HCT116 (cell line): Measurements from ENCODE around the gene SLC22A23. TPM values are rescaled to one million over a fixed set of nuclear protein-coding genes. Genes with fewer than 3 reads are reported as not detected.
A peak's percentile ranks its signal among the peaks of the same experiment; 100 is the strongest.

Experiments used
- ATAC-seq: fragments of 200-7000 bp; cut with Tn5 transposase; 2 replicates; pipeline ENCODE4 v1.9.1; 2020; ENCODE audit warnings: mild to moderate bottlenecking, moderate library complexity
- BruUV-seq: library from RNA; stranded (reverse); fragments of 400-500 nt; replicated peaks from 2 replicates; lab custom pipeline; 2021; lab: Mats Ljungman, UMichigan
- CTCF ChIA-PET: fragments of 300-600 bp; sonication (Branson Sonifier 250); formaldehyde crosslinking; loops from one replicate; lab custom pipeline; 2021; ENCODE audit warnings: antibody characterized with exemption; lab: Charles Lee
- POLR2A ChIA-PET: fragments of 300-600, 350-600 bp; sonication (Branson Sonifier 250); formaldehyde crosslinking; loops from one replicate; lab custom pipeline; 2021; ENCODE audit warnings: antibody characterized with exemption; lab: Charles Lee
- RAD21 ChIA-PET, 2 experiments: fragments of 300-600 bp; sonication (Branson Sonifier 250); formaldehyde crosslinking; loops; one replicate each; lab custom pipeline; 2023; ENCODE audit warnings: low total read pairs in 2 of 2; ENCODE audit not compliant: uncharacterized antibody in 2 of 2, unreplicated experiment in 2 of 2, low non-redundant PET in 1 of 2; lab: Charles Lee
- DNase-seq: peaks from one replicate; pipeline ENCODE4 v3.0.0-alpha.2; 2010; ENCODE audit warnings: low read depth, low spot score
- H2AFZ ChIP-seq: fragments of 200-600 bp; shearing (Covaris generic), sonication (generic); 2 replicates; pipeline ENCODE4 v1.6.1; 2017; ENCODE audit warnings: low read depth, mixed run types, mixed read lengths, antibody characterized with exemption, low read length; ENCODE audit not compliant: poor library complexity, severe bottlenecking
- H3K27ac ChIP-seq: 2 replicates; pipeline ENCODE4 v1.5.1; 2012; ENCODE audit warnings: low read depth, low read length
- H3K27me3 ChIP-seq: fragments of 200-600 bp; sonication (generic); 2 replicates; pipeline ENCODE4 v1.6.1; 2016; ENCODE audit warnings: mixed run types, low read length, mixed read lengths; ENCODE audit not compliant: insufficient read depth
- H3K36me3 ChIP-seq, 2 experiments: fragments of 200-500 bp in 1 of 2; fragments of 200-600 bp in 1 of 2; sonication (Bioruptor generic) in 1 of 2; sonication (generic) in 1 of 2; 2 replicates each; pipeline versions ENCODE4 v1.5.1 to v1.6.1; 2014 to 2016; ENCODE audit warnings: low read length in 2 of 2, inconsistent platforms in 1 of 2, mixed read lengths in 1 of 2, mixed run types in 1 of 2; ENCODE audit not compliant: insufficient read depth in 2 of 2, control insufficient read depth in 1 of 2
- H3K4me1 ChIP-seq, 2 experiments: fragments of 200-600 bp in 1 of 2; sonication (generic) in 1 of 2; 2 replicates each; pipeline versions ENCODE4 v1.5.1 to v1.6.1; 2012 to 2017; ENCODE audit warnings: low read length in 2 of 2, inconsistent platforms in 1 of 2, mild to moderate bottlenecking in 1 of 2, mixed read lengths in 1 of 2, mixed run types in 1 of 2, moderate library complexity in 1 of 2; ENCODE audit not compliant: insufficient read depth in 2 of 2, control insufficient read depth in 1 of 2
- H3K4me2 ChIP-seq: fragments of 200-600 bp; sonication (generic); 2 replicates; pipeline ENCODE4 v1.6.1; 2017; ENCODE audit warnings: mixed run types, low read length, mixed read lengths
- H3K4me3 ChIP-seq, 2 experiments: fragments of 200-600 bp in 1 of 2; sonication (generic) in 1 of 2; replicated peaks in 1 of 2; 2 replicates each; pipeline ENCODE4 v1.5.1; 2011 to 2016; ENCODE audit warnings: low read length in 2 of 2, control low read depth in 1 of 2, low read depth in 1 of 2, mild to moderate bottlenecking in 1 of 2, mixed read lengths in 1 of 2, mixed run types in 1 of 2
- H3K79me2 ChIP-seq: fragments of 200-600 bp; sonication (generic); 2 replicates; pipeline ENCODE4 v1.6.1; 2017; ENCODE audit warnings: mild to moderate bottlenecking, mixed run types, low read length, moderate library complexity, mixed read lengths; ENCODE audit not compliant: insufficient read depth
- H3K9ac ChIP-seq: fragments of 200-600 bp; sonication (generic); 2 replicates; pipeline ENCODE4 v1.6.1; 2016; ENCODE audit warnings: low read length, mixed read lengths
- H3K9me2 ChIP-seq: fragments of 200-600 bp; sonication (generic), shearing (Covaris generic); 2 replicates; pipeline ENCODE4 v1.6.1; 2017; ENCODE audit warnings: mixed run types, mild to moderate bottlenecking, moderate library complexity; ENCODE audit not compliant: insufficient read depth
- H3K9me3 ChIP-seq, 2 experiments: fragments of 200-500 bp in 1 of 2; fragments of 200-600 bp in 1 of 2; sonication (Bioruptor generic) in 1 of 2; sonication (generic) in 1 of 2; 2 replicates each; pipeline ENCODE4 v1.6.1; 2014 to 2017; ENCODE audit warnings: low read length in 2 of 2, mixed read lengths in 2 of 2, inconsistent platforms in 1 of 2, low read depth in 1 of 2, mild to moderate bottlenecking in 1 of 2, mixed run types in 1 of 2, moderate library complexity in 1 of 2; ENCODE audit not compliant: control insufficient read depth in 1 of 2, insufficient read depth in 1 of 2
- H4K20me1 ChIP-seq: fragments of 200-600 bp; sonication (generic), shearing (Covaris generic); 2 replicates; pipeline ENCODE4 v1.6.1; 2017; ENCODE audit warnings: mixed run types, mild to moderate bottlenecking, moderate library complexity; ENCODE audit not compliant: insufficient read depth
- SRF ChIP-seq: IDR thresholded peaks from 2 replicates; pipeline ENCODE4 v1.6.1; 2012; ENCODE audit warnings: low read depth
- YY1 ChIP-seq: IDR thresholded peaks from 2 replicates; pipeline ENCODE4 v1.6.1; 2011; ENCODE audit warnings: low read length, low read depth, moderate library complexity, mild to moderate bottlenecking; ENCODE audit not compliant: insufficient replicate concordance; ENCODE audit errors: extremely low read depth
- ZBTB33 ChIP-seq: IDR thresholded peaks from 2 replicates; pipeline ENCODE4 v1.6.1; 2011; ENCODE audit warnings: mild to moderate bottlenecking, low read length, moderate library complexity; ENCODE audit not compliant: insufficient replicate concordance; ENCODE audit errors: extremely low read depth
- ZFX ChIP-seq: fragments of 450-650 bp; IDR thresholded peaks from 2 replicates; pipeline ENCODE4 v1.6.1; 2017
- intact Hi-C: fragments of 100-400 bp; cut with micrococcal nuclease; formaldehyde crosslinking; loops from 2 replicates; pipeline ENCODE4 v1.10.0; 2022
- total RNA-seq: library from RNA; stranded (reverse); gene quantifications from one replicate; pipeline ENCODE4 v1.2.1, GENCODE V29; 2021; ENCODE audit not compliant: unreplicated experiment
- TF ChIP-seq, protein P1 (sequence below): IDR thresholded peaks from 2 replicates; pipeline ENCODE4 v1.6.1; 2012
- TF ChIP-seq, protein P2 (sequence below): IDR thresholded peaks from 2 replicates; pipeline ENCODE4 v1.6.1; 2012; ENCODE audit warnings: low read depth

Gene SLC22A23
- total RNA-seq, 1 experiment from 2014 or later = 11.5 TPM

DNA sequence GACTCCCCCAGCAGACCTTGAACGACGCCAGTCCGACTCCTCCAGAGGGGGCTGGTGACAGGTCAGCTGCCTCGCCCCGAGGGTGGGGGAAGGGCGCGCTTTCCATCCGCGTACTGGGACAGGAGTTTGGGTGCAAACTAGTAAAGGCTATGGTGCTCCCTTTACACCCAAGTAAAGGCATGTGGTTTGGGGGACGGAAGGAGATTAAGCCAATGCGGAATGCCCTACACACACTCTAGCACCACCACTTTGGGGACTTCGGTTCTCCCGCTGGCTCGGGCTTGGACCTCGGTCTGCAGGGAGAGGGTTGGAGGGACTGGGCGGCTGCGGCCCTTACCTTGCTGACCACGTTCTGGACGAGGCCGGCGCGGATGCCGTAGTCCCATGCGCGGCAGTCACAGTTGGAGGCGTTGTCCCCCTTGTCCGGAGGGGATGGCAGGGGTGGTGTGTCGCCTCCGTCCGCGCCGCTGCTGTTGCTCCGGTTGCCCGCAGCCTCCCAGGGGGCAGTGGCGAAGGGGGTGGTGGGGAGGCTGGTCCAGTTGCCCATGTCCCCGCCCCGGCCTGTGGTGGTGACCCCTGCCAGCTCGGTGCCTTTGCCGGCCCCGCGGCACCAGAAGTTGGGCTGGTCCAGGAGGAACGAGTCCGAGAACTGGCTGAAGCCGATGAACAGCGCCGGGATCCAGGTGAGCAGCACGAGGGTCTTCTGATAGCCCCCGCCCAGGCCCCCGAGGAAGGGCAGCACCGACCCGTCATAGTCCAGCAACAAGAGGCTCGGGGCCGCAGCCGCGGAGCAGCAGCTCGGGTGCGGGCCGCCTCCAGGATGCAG, 1.1 kb downstream of the SLC22A23 start (continued):
- TF ChIP-seq, protein P1, sequence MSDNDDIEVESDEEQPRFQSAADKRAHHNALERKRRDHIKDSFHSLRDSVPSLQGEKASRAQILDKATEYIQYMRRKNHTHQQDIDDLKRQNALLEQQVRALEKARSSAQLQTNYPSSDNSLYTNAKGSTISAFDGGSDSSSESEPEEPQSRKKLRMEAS = no peak
- TF ChIP-seq ZFX = no peak

DNA sequence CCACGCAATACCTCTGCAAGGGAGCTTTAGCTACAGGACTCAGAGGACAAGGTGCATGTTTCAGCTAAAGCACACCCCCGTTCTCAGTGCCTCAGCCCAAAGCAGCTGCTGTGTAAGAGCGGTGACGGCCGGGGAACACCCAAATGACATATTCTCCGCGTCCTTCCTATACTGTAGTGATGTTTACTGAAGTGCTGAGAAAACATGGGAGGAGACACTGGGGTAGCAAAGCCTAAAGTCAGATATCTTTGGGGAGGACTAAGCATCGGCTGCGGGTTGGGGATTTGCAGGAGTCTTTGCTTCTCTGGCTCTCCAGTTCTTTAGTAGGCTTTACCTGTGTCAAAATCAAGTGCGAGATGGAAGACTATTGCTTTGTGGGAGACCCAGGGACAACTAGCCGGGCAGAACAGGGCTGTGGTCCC, 1.7 kb downstream of the SLC22A23 start:
- POLR2A ChIA-PET = no interaction called here

More for the DNA sequence above, 1.7 kb downstream of the SLC22A23 start:
- Histone ChIP-seq H3K27me3 (no peaks in the 10 kb centered on the region), H3K9me2 (no peaks in the 10 kb centered on the region), H3K27ac (no peak overlapping the region), H2AFZ (no peak overlapping the region), H3K79me2 (peaks cover 18% of the 10 kb centered on the region), H3K36me3 (0 out of 4 replicates have a peak, but pooled peaks cover 0 to 3% of the 10 kb centered on the region in 2 experiments), H3K4me2 (peak overlapping the region; percentile 96), H3K4me1 (peaks cover 10 to 22% of the 10 kb centered on the region in 2 experiments), H3K9ac (no peak overlapping the region), H3K9me3 (no peaks in the 10 kb centered on the region), H3K4me3 (peak overlapping the region in 1 of 2 experiments; percentile 67; a peak in 1 of 4 replicates), H4K20me1 (no peaks in the 10 kb centered on the region)
- ChIA-PET RAD21 (no interaction called here), CTCF (interaction anchor here (0.7 kb wide), 1 partner anchor 10 kb away, joined by 3 read pairs; no protein-coding TSS in a partner anchor)
- no peak for DNase-seq
- intact Hi-C loops = no loop called here
- no TSS peak for BruUV-seq
- ATAC-seq = no peak
- TF ChIP-seq, protein P2, sequence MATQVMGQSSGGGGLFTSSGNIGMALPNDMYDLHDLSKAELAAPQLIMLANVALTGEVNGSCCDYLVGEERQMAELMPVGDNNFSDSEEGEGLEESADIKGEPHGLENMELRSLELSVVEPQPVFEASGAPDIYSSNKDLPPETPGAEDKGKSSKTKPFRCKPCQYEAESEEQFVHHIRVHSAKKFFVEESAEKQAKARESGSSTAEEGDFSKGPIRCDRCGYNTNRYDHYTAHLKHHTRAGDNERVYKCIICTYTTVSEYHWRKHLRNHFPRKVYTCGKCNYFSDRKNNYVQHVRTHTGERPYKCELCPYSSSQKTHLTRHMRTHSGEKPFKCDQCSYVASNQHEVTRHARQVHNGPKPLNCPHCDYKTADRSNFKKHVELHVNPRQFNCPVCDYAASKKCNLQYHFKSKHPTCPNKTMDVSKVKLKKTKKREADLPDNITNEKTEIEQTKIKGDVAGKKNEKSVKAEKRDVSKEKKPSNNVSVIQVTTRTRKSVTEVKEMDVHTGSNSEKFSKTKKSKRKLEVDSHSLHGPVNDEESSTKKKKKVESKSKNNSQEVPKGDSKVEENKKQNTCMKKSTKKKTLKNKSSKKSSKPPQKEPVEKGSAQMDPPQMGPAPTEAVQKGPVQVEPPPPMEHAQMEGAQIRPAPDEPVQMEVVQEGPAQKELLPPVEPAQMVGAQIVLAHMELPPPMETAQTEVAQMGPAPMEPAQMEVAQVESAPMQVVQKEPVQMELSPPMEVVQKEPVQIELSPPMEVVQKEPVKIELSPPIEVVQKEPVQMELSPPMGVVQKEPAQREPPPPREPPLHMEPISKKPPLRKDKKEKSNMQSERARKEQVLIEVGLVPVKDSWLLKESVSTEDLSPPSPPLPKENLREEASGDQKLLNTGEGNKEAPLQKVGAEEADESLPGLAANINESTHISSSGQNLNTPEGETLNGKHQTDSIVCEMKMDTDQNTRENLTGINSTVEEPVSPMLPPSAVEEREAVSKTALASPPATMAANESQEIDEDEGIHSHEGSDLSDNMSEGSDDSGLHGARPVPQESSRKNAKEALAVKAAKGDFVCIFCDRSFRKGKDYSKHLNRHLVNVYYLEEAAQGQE = no peak
- TF ChIP-seq YY1 (no peak), SRF (no peak), ZBTB33 (no peak)
